ENCODE results near the gene GRK5.
A peak's percentile ranks its signal among the peaks of the same experiment; 100 is the strongest.

Gene GRK5

GRCh38 chr10:119448628-119449584 is 241.5 kb downstream of the GRK5 start:
- H3K9ac ChIP-seq (ENCODE audit: low read length in 5 of 5) = peak overlapping the region in 1 of 5 donors; percentile 1
- H3K27ac ChIP-seq (ENCODE audit: low read depth, low read length) = no peak overlapping the region
- H3K27me3 ChIP-seq (ENCODE audit: control insufficient read depth in 5 of 5, insufficient read depth in 4 of 5, low read length in 5 of 5) = no peaks in the 10 kb centered on the region
- no peaks in the 10 kb centered on the region for H3K9me3 ChIP-seq (ENCODE audit: control insufficient read depth in 5 of 5, low read length in 5 of 5)
- peaks cover 8 to 32% (median 19%) of the 10 kb centered on the region in 5 donors for H3K4me1 ChIP-seq (ENCODE audit: control insufficient read depth in 5 of 5, insufficient read depth in 5 of 5, low read length in 5 of 5)
- H3K36me3 ChIP-seq (ENCODE audit: control insufficient read depth in 5 of 5, insufficient read depth in 5 of 5, low read length in 5 of 5) = peaks cover 0 to 75% (median 60%) of the 10 kb centered on the region in 5 donors
- no peak overlapping the region for H3K4me3 ChIP-seq (ENCODE audit: low read depth in 1 of 5, low read length in 5 of 5)

GRCh38 chr10:119449760-119450461 is 242.5 kb downstream of the GRK5 start:
- H3K4me3 ChIP-seq (ENCODE audit: low read depth in 1 of 5, low read length in 5 of 5) = no peak overlapping the region
- H3K9ac ChIP-seq (ENCODE audit: low read length in 5 of 5) = no peak overlapping the region
- no peaks in the 10 kb centered on the region for H3K27me3 ChIP-seq (ENCODE audit: control insufficient read depth in 5 of 5, insufficient read depth in 4 of 5, low read length in 5 of 5)
- peaks cover 8 to 32% (median 18%) of the 10 kb centered on the region in 5 donors for H3K4me1 ChIP-seq (ENCODE audit: control insufficient read depth in 5 of 5, insufficient read depth in 5 of 5, low read length in 5 of 5)
- H3K36me3 ChIP-seq (ENCODE audit: control insufficient read depth in 5 of 5, insufficient read depth in 5 of 5, low read length in 5 of 5) = peaks cover 0 to 77% (median 65%) of the 10 kb centered on the region in 5 donors
- H3K9me3 ChIP-seq (ENCODE audit: control insufficient read depth in 5 of 5, low read length in 5 of 5) = no peaks in the 10 kb centered on the region
- peak overlapping the region; percentile 13 for H3K27ac ChIP-seq (ENCODE audit: low read depth, low read length)

GRCh38 chr10:119450606-119451299 is 243.4 kb downstream of the GRK5 start:
- H3K27ac ChIP-seq (ENCODE audit: low read depth, low read length) = peak overlapping the region; percentile 13
- peaks cover 0 to 82% (median 66%) of the 10 kb centered on the region in 5 donors for H3K36me3 ChIP-seq (ENCODE audit: control insufficient read depth in 5 of 5, insufficient read depth in 5 of 5, low read length in 5 of 5)

GRCh38 chr10:119451300-119451896 is 244.0 kb downstream of the GRK5 start:
- H3K27ac ChIP-seq (ENCODE audit: low read depth, low read length) = no peak overlapping the region
- no peaks in the 10 kb centered on the region for H3K9me3 ChIP-seq (ENCODE audit: control insufficient read depth in 5 of 5, low read length in 5 of 5)
- no peak overlapping the region for H3K4me3 ChIP-seq (ENCODE audit: low read depth in 1 of 5, low read length in 5 of 5)
- H3K4me1 ChIP-seq (ENCODE audit: control insufficient read depth in 5 of 5, insufficient read depth in 5 of 5, low read length in 5 of 5) = peaks cover 8 to 28% (median 15%) of the 10 kb centered on the region in 5 donors
- H3K9ac ChIP-seq (ENCODE audit: low read length in 5 of 5) = no peak overlapping the region
- peaks cover 0 to 87% (median 72%) of the 10 kb centered on the region in 5 donors for H3K36me3 ChIP-seq (ENCODE audit: control insufficient read depth in 5 of 5, insufficient read depth in 5 of 5, low read length in 5 of 5)
- H3K27me3 ChIP-seq (ENCODE audit: control insufficient read depth in 5 of 5, insufficient read depth in 4 of 5, low read length in 5 of 5) = no peaks in the 10 kb centered on the region

More at GRCh38 chr10:119450606-119451299, 243.4 kb downstream of the GRK5 start:
- no peaks in the 10 kb centered on the region for H3K9me3 ChIP-seq (ENCODE audit: control insufficient read depth in 5 of 5, low read length in 5 of 5)
- no peak overlapping the region for H3K4me3 ChIP-seq (ENCODE audit: low read depth in 1 of 5, low read length in 5 of 5)
- peaks cover 8 to 28% (median 15%) of the 10 kb centered on the region in 5 donors for H3K4me1 ChIP-seq (ENCODE audit: control insufficient read depth in 5 of 5, insufficient read depth in 5 of 5, low read length in 5 of 5)
- no peaks in the 10 kb centered on the region for H3K27me3 ChIP-seq (ENCODE audit: control insufficient read depth in 5 of 5, insufficient read depth in 4 of 5, low read length in 5 of 5)
- no peak overlapping the region for H3K9ac ChIP-seq (ENCODE audit: low read length in 5 of 5)

GRCh38 chr10:119452396-119452795 is 245.0 kb downstream of the GRK5 start:
- Histone ChIP-seq H3K9ac (ENCODE audit: low read length in 5 of 5) (no peak overlapping the region), H3K36me3 (ENCODE audit: control insufficient read depth in 5 of 5, insufficient read depth in 5 of 5, low read length in 5 of 5) (peaks cover 0 to 86% (median 67%) of the 10 kb centered on the region in 5 donors), H3K4me1 (ENCODE audit: control insufficient read depth in 5 of 5, insufficient read depth in 5 of 5, low read length in 5 of 5) (peaks cover 8 to 28% (median 15%) of the 10 kb centered on the region in 5 donors), H3K27ac (ENCODE audit: low read depth, low read length) (no peak overlapping the region), H3K27me3 (ENCODE audit: control insufficient read depth in 5 of 5, insufficient read depth in 4 of 5, low read length in 5 of 5) (no peaks in the 10 kb centered on the region), H3K4me3 (ENCODE audit: low read depth in 1 of 5, low read length in 5 of 5) (no peak overlapping the region), H3K9me3 (ENCODE audit: control insufficient read depth in 5 of 5, low read length in 5 of 5) (no peaks in the 10 kb centered on the region)

- Histone ChIP-seq H3K36me3 (ENCODE audit: control insufficient read depth in 5 of 5, insufficient read depth in 5 of 5, low read length in 5 of 5) (peaks cover 0 to 81% (median 58%) of the 10 kb centered on the region in 5 donors), H3K9me3 (ENCODE audit: control insufficient read depth in 5 of 5, low read length in 5 of 5) (no peaks in the 10 kb centered on the region), H3K27ac (ENCODE audit: low read depth, low read length) (no peak overlapping the region), H3K27me3 (ENCODE audit: control insufficient read depth in 5 of 5, insufficient read depth in 4 of 5, low read length in 5 of 5) (no peaks in the 10 kb centered on the region), H3K4me3 (ENCODE audit: low read depth in 1 of 5, low read length in 5 of 5) (no peak overlapping the region), H3K4me1 (ENCODE audit: control insufficient read depth in 5 of 5, insufficient read depth in 5 of 5, low read length in 5 of 5) (peaks cover 8 to 20% (median 15%) of the 10 kb centered on the region in 5 donors), H3K9ac (ENCODE audit: low read length in 5 of 5) (no peak overlapping the region)
Observed at GRCh38 chr10:119453313-119453712, 245.9 kb downstream of the GRK5 start.

GRCh38 chr10:119454316-119454715 is 246.9 kb downstream of the GRK5 start:
- H3K9me3 ChIP-seq (ENCODE audit: control insufficient read depth in 5 of 5, low read length in 5 of 5) = no peaks in the 10 kb centered on the region

GRCh38 chr10:119454990-119455389 is 247.6 kb downstream of the GRK5 start:
- Histone ChIP-seq H3K4me1 (ENCODE audit: control insufficient read depth in 5 of 5, insufficient read depth in 5 of 5, low read length in 5 of 5) (peaks cover 3 to 8% (median 7%) of the 10 kb centered on the region in 5 donors), H3K9me3 (ENCODE audit: control insufficient read depth in 5 of 5, low read length in 5 of 5) (no peaks in the 10 kb centered on the region), H3K27ac (ENCODE audit: low read depth, low read length) (no peak overlapping the region), H3K36me3 (ENCODE audit: control insufficient read depth in 5 of 5, insufficient read depth in 5 of 5, low read length in 5 of 5) (peaks cover 0 to 74% (median 47%) of the 10 kb centered on the region in 5 donors), H3K27me3 (ENCODE audit: control insufficient read depth in 5 of 5, insufficient read depth in 4 of 5, low read length in 5 of 5) (no peaks in the 10 kb centered on the region), H3K9ac (ENCODE audit: low read length in 5 of 5) (no peak overlapping the region), H3K4me3 (ENCODE audit: low read depth in 1 of 5, low read length in 5 of 5) (no peak overlapping the region)

More at GRCh38 chr10:119454316-119454715, 246.9 kb downstream of the GRK5 start:
- peaks cover 0 to 77% (median 48%) of the 10 kb centered on the region in 5 donors for H3K36me3 ChIP-seq (ENCODE audit: control insufficient read depth in 5 of 5, insufficient read depth in 5 of 5, low read length in 5 of 5)
- H3K4me1 ChIP-seq (ENCODE audit: control insufficient read depth in 5 of 5, insufficient read depth in 5 of 5, low read length in 5 of 5) = peaks cover 6 to 14% (median 14%) of the 10 kb centered on the region in 5 donors
- H3K4me3 ChIP-seq (ENCODE audit: low read depth in 1 of 5, low read length in 5 of 5) = no peak overlapping the region
- H3K27me3 ChIP-seq (ENCODE audit: control insufficient read depth in 5 of 5, insufficient read depth in 4 of 5, low read length in 5 of 5) = no peaks in the 10 kb centered on the region
- H3K9ac ChIP-seq (ENCODE audit: low read length in 5 of 5) = no peak overlapping the region
- no peak overlapping the region for H3K27ac ChIP-seq (ENCODE audit: low read depth, low read length)

- Histone ChIP-seq H3K36me3 (ENCODE audit: control insufficient read depth in 5 of 5, insufficient read depth in 5 of 5, low read length in 5 of 5) (peaks cover 0 to 67% (median 45%) of the 10 kb centered on the region in 5 donors), H3K27ac (ENCODE audit: low read depth, low read length) (no peak overlapping the region), H3K27me3 (ENCODE audit: control insufficient read depth in 5 of 5, insufficient read depth in 4 of 5, low read length in 5 of 5) (no peaks in the 10 kb centered on the region), H3K4me3 (ENCODE audit: low read depth in 1 of 5, low read length in 5 of 5) (no peak overlapping the region), H3K9me3 (ENCODE audit: control insufficient read depth in 5 of 5, low read length in 5 of 5) (no peaks in the 10 kb centered on the region), H3K4me1 (ENCODE audit: control insufficient read depth in 5 of 5, insufficient read depth in 5 of 5, low read length in 5 of 5) (no peaks in the 10 kb centered on the region), H3K9ac (ENCODE audit: low read length in 5 of 5) (no peak overlapping the region)
Observed at GRCh38 chr10:119455609-119456434, 248.5 kb downstream of the GRK5 start.
